Muscle layer of colon (tissue), 2 donors: ENCODE results near the gene IGSF1.

ENCODE experiments used
- H3K27ac ChIP-seq: one replicate; pipeline ENCODE4 v1.7.0; 2013; ENCODE audit warnings: low read depth, mild to moderate bottlenecking, low read length, moderate library complexity
- H3K27me3 ChIP-seq, 2 donors: one replicate each; pipeline ENCODE4 v1.7.0; 2013; ENCODE audit warnings: low read length in 2 of 2, mild to moderate bottlenecking in 2 of 2; ENCODE audit not compliant: insufficient read depth in 2 of 2, control insufficient read depth in 1 of 2
- H3K36me3 ChIP-seq: one replicate; pipeline ENCODE4 v1.7.0; 2013; ENCODE audit warnings: mild to moderate bottlenecking, low read length; ENCODE audit not compliant: insufficient read depth
- H3K4me1 ChIP-seq: one replicate; pipeline ENCODE4 v1.7.0; 2013; ENCODE audit warnings: mild to moderate bottlenecking, low read length; ENCODE audit not compliant: insufficient read depth
- H3K4me3 ChIP-seq, 2 donors: one replicate each; pipeline ENCODE4 v1.7.0; 2013; ENCODE audit warnings: low read length in 2 of 2, low read depth in 1 of 2, mild to moderate bottlenecking in 1 of 2, moderate library complexity in 1 of 2
- H3K9ac ChIP-seq: one replicate; pipeline ENCODE4 v1.7.0; 2013; ENCODE audit warnings: low read length
- H3K9me3 ChIP-seq: one replicate; pipeline ENCODE4 v1.7.0; 2013; ENCODE audit warnings: mild to moderate bottlenecking, low read length
- donor health status: abdominal sarcoma.
- donor health status: Adenocarcinoma of cecum.

Gene IGSF1

GRCh38 chrX:131298846-131299245, 9.7 kb upstream of the IGSF1 start:
- Histone ChIP-seq H3K9ac (no peak overlapping the region), H3K27ac (no peak overlapping the region), H3K9me3 (no peaks in the 10 kb centered on the region), H3K27me3 (peaks cover 0 to 7% of the 10 kb centered on the region in 2 donors), H3K36me3 (no peaks in the 10 kb centered on the region), H3K4me1 (no peaks in the 10 kb centered on the region), H3K4me3 (no peak overlapping the region)

DNA sequence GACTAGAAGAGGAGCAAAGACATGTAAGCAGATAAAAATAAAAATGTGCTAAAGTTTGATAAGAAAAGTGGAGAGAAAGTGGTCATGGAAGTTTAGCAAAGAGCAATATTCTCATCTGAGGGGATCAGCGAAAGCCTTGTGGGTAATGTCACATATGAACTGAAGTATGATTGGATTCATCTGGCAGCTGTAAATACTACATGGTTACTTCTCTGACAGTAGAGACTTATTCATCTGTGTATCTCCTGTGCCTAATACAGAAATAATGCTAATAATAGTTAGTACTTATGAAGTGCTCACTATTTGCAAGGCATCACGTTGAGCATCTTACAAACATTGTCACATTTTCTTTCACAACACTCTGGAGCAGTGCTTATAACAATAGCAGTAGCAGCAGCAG, 8.9 kb upstream of the IGSF1 start:
- Histone ChIP-seq H3K27ac (no peak overlapping the region), H3K9ac (no peak overlapping the region), H3K36me3 (no peaks in the 10 kb centered on the region), H3K9me3 (no peaks in the 10 kb centered on the region), H3K4me1 (no peaks in the 10 kb centered on the region), H3K4me3 (no peak overlapping the region), H3K27me3 (peaks cover 0 to 7% of the 10 kb centered on the region in 2 donors)

- Histone ChIP-seq H3K4me3 (no peak overlapping the region), H3K27me3 (peaks cover 5 to 9% of the 10 kb centered on the region in 2 donors), H3K27ac (no peak overlapping the region), H3K9me3 (no peaks in the 10 kb centered on the region), H3K9ac (no peak overlapping the region), H3K36me3 (no peaks in the 10 kb centered on the region), H3K4me1 (peaks cover 5% of the 10 kb centered on the region)
Measured at GRCh38 chrX:131289527-131289926, 421 bp upstream of the IGSF1 start.

- no peaks in the 10 kb centered on the region for H3K36me3 ChIP-seq
- no peak overlapping the region for H3K27ac ChIP-seq
- no peak overlapping the region for H3K4me3 ChIP-seq
- H3K9ac ChIP-seq, result no peak overlapping the region
- peaks cover 5% of the 10 kb centered on the region for H3K4me1 ChIP-seq
- H3K9me3 ChIP-seq, result no peaks in the 10 kb centered on the region
- H3K27me3 ChIP-seq, result peaks cover 5 to 10% of the 10 kb centered on the region in 2 donors
Measured at GRCh38 chrX:131288188-131288587, 918 bp downstream of the IGSF1 start.

- H3K9ac ChIP-seq, result no peak overlapping the region
- H3K36me3 ChIP-seq, result no peaks in the 10 kb centered on the region
- peaks cover 5% of the 10 kb centered on the region for H3K4me1 ChIP-seq
- no peak overlapping the region for H3K4me3 ChIP-seq
- no peak overlapping the region for H3K27ac ChIP-seq
- no peaks in the 10 kb centered on the region for H3K9me3 ChIP-seq
- peaks cover 5 to 13% of the 10 kb centered on the region in 2 donors for H3K27me3 ChIP-seq
Measured at GRCh38 chrX:131287560-131288179, 1.4 kb downstream of the IGSF1 start.

- Histone ChIP-seq H3K9ac (no peak overlapping the region), H3K27me3 (peaks cover 0 to 28% of the 10 kb centered on the region in 2 donors), H3K27ac (no peak overlapping the region), H3K9me3 (no peaks in the 10 kb centered on the region), H3K4me3 (no peak overlapping the region), H3K4me1 (no peaks in the 10 kb centered on the region), H3K36me3 (no peaks in the 10 kb centered on the region)
Measured at GRCh38 chrX:131279617-131280016, 9.5 kb downstream of the IGSF1 start.

DNA sequence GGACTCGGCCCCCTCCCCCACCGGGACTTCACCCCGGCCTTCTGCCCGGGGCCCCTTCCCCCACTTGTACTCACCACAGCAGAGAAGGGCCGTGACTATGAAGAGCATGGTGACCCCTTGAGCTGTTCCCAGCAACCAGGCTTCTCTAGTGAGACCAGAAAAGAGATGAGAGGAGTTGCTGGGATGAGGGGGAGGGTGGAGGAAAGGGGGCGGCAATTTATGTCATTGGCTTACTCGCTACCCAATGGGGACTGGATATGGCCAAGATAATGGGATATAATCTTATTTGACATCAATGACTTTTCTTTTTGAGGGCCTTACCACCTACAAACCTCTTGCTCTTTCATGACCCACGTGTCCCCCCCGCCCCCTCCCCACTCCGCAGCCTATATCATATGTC, 9.9 kb downstream of the IGSF1 start:
- no peak overlapping the region for H3K27ac ChIP-seq
- H3K9me3 ChIP-seq, result no peaks in the 10 kb centered on the region
- H3K36me3 ChIP-seq, result no peaks in the 10 kb centered on the region
- no peaks in the 10 kb centered on the region for H3K4me1 ChIP-seq
- no peak overlapping the region for H3K9ac ChIP-seq
- H3K27me3 ChIP-seq, result peaks cover 0 to 30% of the 10 kb centered on the region in 2 donors
- H3K4me3 ChIP-seq, result no peak overlapping the region

DNA sequence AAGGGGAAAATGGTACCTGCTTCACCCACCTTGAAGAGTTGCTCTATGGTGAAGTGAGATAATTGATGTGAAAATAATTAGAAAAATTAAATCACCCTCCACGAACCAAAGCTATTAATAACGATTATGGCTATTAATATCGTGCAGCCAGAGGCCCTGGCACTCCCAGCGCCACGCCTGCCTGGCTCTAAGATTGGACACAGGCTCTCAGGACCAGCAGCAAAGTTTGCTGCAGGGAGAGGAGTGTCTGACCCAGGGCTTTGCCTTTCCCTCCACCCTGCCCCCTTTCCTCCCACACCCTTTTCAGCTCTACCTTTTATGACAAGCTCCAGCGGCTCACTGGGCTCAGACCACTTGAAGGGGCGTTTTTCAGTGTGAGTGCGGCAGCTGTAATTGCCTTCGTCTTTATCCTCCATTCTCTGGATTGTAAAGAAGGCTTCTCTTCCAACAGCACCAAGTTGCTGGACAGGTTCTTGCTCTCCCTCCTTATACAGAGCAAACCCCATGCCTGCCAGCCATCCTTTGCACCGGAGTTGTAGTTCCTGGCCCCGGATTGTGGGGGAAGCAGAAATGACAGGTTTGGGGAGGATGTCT, 11.5 kb downstream of the IGSF1 start:
- Histone ChIP-seq H3K9me3 (no peaks in the 10 kb centered on the region), H3K27ac (no peak overlapping the region), H3K4me1 (no peaks in the 10 kb centered on the region), H3K27me3 (peaks cover 0 to 29% of the 10 kb centered on the region in 2 donors), H3K9ac (no peak overlapping the region), H3K36me3 (no peaks in the 10 kb centered on the region), H3K4me3 (no peak overlapping the region)

DNA sequence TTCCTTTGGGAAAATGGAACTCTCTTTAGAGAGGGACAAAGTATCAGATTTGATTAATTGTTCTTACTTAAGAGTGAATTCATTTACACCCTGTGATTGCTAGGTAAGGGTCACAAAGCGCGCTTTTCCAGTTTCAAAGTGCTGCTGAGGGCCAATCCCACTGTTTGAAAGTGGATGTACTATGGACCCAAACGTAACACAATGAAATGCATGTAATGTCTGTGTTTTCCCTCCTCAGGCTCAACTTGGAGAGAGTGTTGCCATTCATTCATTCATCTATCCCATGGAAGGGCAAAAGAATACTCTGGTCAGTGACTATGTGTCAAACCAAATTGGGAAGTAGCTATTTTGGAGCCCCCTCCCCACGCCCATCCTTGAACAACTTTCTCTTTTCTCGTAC, 16.1 kb downstream of the IGSF1 start:
- Histone ChIP-seq H3K27me3 (peaks cover 0 to 19% of the 10 kb centered on the region in 2 donors), H3K9ac (no peak overlapping the region), H3K27ac (no peak overlapping the region), H3K9me3 (no peaks in the 10 kb centered on the region), H3K36me3 (no peaks in the 10 kb centered on the region), H3K4me3 (no peak overlapping the region), H3K4me1 (no peaks in the 10 kb centered on the region)

DNA sequence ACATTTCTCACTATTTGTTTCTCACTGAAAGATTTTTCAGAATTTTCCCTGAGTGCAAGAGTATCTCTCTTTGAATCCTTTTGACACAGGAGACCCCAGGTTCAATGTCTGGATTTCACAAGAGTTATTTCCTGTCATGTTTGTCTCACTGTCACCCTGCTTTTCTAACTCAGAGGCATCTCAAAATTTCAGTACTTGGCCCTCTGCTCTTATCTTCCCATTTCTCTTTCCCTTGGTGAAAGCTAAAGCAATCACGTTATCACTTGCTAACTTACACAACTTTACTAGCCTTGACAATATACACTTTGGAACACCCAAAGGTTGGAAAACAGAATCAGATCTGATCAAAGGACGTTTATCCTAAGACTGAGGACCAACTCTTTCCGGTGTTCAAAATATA, 17.3 kb downstream of the IGSF1 start:
- Histone ChIP-seq H3K9ac (no peak overlapping the region), H3K27me3 (peaks cover 0 to 9% of the 10 kb centered on the region in 2 donors), H3K36me3 (no peaks in the 10 kb centered on the region), H3K27ac (no peak overlapping the region), H3K9me3 (no peaks in the 10 kb centered on the region), H3K4me1 (no peaks in the 10 kb centered on the region), H3K4me3 (no peak overlapping the region)

DNA sequence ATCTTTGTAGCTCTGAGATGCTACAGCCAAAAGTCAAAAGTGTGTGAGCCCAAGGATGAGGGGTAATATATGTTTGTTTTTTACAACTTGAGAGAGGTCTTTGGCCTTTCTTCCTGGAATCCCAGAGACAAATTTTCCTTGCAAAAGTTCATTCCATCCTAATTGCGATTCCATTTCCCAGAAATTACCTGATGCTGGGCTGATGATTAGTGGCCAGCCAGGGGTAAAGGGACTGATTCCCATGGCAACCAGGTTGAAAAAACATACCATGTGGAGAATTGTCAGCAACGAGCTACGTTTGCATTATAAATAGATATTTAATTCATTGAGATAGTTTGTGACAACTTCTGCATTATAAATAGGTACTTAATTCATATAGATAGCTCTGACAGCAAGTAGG, 17.8 kb downstream of the IGSF1 start:
- no peak overlapping the region for H3K27ac ChIP-seq
- H3K9me3 ChIP-seq, result no peaks in the 10 kb centered on the region
- no peak overlapping the region for H3K4me3 ChIP-seq
- peaks cover 0 to 4% of the 10 kb centered on the region in 2 donors for H3K27me3 ChIP-seq
- no peak overlapping the region for H3K9ac ChIP-seq
- H3K36me3 ChIP-seq, result no peaks in the 10 kb centered on the region
- no peaks in the 10 kb centered on the region for H3K4me1 ChIP-seq

GRCh38 chrX:131270080-131270479, 19.0 kb downstream of the IGSF1 start:
- no peak overlapping the region for H3K27ac ChIP-seq
- H3K9ac ChIP-seq, result no peak overlapping the region
- no peak overlapping the region for H3K4me3 ChIP-seq
- H3K27me3 ChIP-seq, result peaks cover 0 to 4% of the 10 kb centered on the region in 2 donors
- no peaks in the 10 kb centered on the region for H3K4me1 ChIP-seq
- no peaks in the 10 kb centered on the region for H3K9me3 ChIP-seq
- no peaks in the 10 kb centered on the region for H3K36me3 ChIP-seq
